Activated CD4-positive, alpha-beta T cell treated with anti-CD3 and anti-CD28 coated beads, Interleukin-2, amount 10 ng/mL, durations not matched to agents 24 days and 14 days (primary cell): ENCODE measurements around the gene ARHGEF26. TPM values are rescaled to one million over a fixed set of nuclear protein-coding genes. Genes with fewer than 3 reads are reported as not detected.

ENCODE experiments used
- DNase-seq: peaks from one replicate; pipeline ENCODE4 v3.0.0; 2022
- H3K27ac Mint-ChIP-seq: one replicate; pipeline ENCODE4 v1.8.0; 2022; ENCODE audit warnings: mild to moderate bottlenecking, mixed read lengths
- H3K27me3 Mint-ChIP-seq: one replicate; pipeline ENCODE4 v1.8.0; 2022; ENCODE audit warnings: mixed read lengths
- H3K36me3 Mint-ChIP-seq: one replicate; pipeline ENCODE4 v1.8.0; 2022; ENCODE audit warnings: low read depth, mild to moderate bottlenecking, mixed read lengths
- H3K4me1 Mint-ChIP-seq: one replicate; pipeline ENCODE4 v1.8.0; 2021; ENCODE audit warnings: mixed read lengths
- H3K4me3 Mint-ChIP-seq: one replicate; pipeline ENCODE4 v1.8.0; 2022; ENCODE audit warnings: mild to moderate bottlenecking, moderate library complexity, mixed read lengths
- H3K9me3 Mint-ChIP-seq: one replicate; pipeline ENCODE4 v1.8.0; 2021; ENCODE audit warnings: mixed read lengths
- intact Hi-C: fragments of 100-400 bp; cut with micrococcal nuclease; formaldehyde crosslinking; loops from one replicate; pipeline ENCODE4 v1.15.1; 2023
- total RNA-seq: library from RNA; stranded (reverse); gene quantifications from 2 replicates; pipeline ENCODE4 v1.2.3, GENCODE V29; 2022

The ARHGEF26 gene
- total RNA-seq, 1 donor from 2014 or later, result 0.12 TPM

GRCh38 chr3:154182975-154183374 lies 61.8 kb downstream of the ARHGEF26 start:
- Mint-ChIP-seq H3K4me1 (no peaks in the 10 kb centered on the region), H3K4me3 (no peak overlapping the region), H3K27me3 (no peaks in the 10 kb centered on the region), H3K9me3 (no peaks in the 10 kb centered on the region), H3K36me3 (no peaks in the 10 kb centered on the region), H3K27ac (no peak overlapping the region)
- intact Hi-C loops, result no loop called here
- DNase-seq, result no peak

- Mint-ChIP-seq H3K4me3 (no peak overlapping the region), H3K27me3 (no peaks in the 10 kb centered on the region), H3K36me3 (no peaks in the 10 kb centered on the region), H3K9me3 (no peaks in the 10 kb centered on the region), H3K4me1 (no peaks in the 10 kb centered on the region), H3K27ac (no peak overlapping the region)
- intact Hi-C loops, result no loop called here
- DNase-seq, result no peak
These were observed 63.4 kb downstream of the ARHGEF26 start for GRCh38 chr3:154184582-154184981.

- no peak overlapping the region for H3K4me3 Mint-ChIP-seq
- no peaks in the 10 kb centered on the region for H3K9me3 Mint-ChIP-seq
- H3K27ac Mint-ChIP-seq, result no peak overlapping the region
- H3K27me3 Mint-ChIP-seq, result no peaks in the 10 kb centered on the region
- no peaks in the 10 kb centered on the region for H3K4me1 Mint-ChIP-seq
- H3K36me3 Mint-ChIP-seq, result no peaks in the 10 kb centered on the region
- no peak for DNase-seq
- intact Hi-C loops, result no loop called here
These were observed 67.2 kb downstream of the ARHGEF26 start for GRCh38 chr3:154188437-154188836.

GRCh38 chr3:154188846-154189245 lies 67.7 kb downstream of the ARHGEF26 start:
- DNase-seq, result no peak
- no peaks in the 10 kb centered on the region for H3K36me3 Mint-ChIP-seq
- H3K9me3 Mint-ChIP-seq, result no peaks in the 10 kb centered on the region
- intact Hi-C loops, result no loop called here
- H3K4me1 Mint-ChIP-seq, result no peaks in the 10 kb centered on the region
- no peaks in the 10 kb centered on the region for H3K27me3 Mint-ChIP-seq
- no peak overlapping the region for H3K4me3 Mint-ChIP-seq
- no peak overlapping the region for H3K27ac Mint-ChIP-seq

GRCh38 chr3:154191520-154191919 lies 70.3 kb downstream of the ARHGEF26 start:
- H3K27me3 Mint-ChIP-seq, result peaks cover 3% of the 10 kb centered on the region
- no peak for DNase-seq
- H3K9me3 Mint-ChIP-seq, result no peaks in the 10 kb centered on the region
- H3K4me1 Mint-ChIP-seq, result no peaks in the 10 kb centered on the region
- no peak overlapping the region for H3K4me3 Mint-ChIP-seq
- intact Hi-C loops, result no loop called here
- no peak overlapping the region for H3K27ac Mint-ChIP-seq
- no peaks in the 10 kb centered on the region for H3K36me3 Mint-ChIP-seq

DNA sequence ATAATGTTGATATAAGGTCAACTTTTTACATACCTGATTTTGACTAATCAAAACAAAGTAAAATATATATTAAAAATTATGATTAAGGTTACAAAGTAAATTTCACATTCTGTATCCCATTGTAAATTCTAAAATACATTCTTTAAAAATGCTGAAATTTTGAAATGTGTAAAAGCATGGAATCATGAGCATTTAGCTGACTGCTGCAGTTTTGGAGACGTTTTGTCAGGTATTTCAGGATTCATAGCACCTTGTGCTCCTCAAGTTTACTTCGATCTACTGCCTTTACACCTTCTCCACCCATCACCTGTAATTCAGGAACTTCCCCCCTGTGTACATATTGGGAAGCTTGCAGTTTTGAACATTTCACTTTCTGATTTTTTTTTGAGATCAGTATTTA lies 71.0 kb downstream of the ARHGEF26 start:
- Mint-ChIP-seq H3K4me1 (no peaks in the 10 kb centered on the region), H3K36me3 (no peaks in the 10 kb centered on the region), H3K27ac (no peak overlapping the region), H3K4me3 (no peak overlapping the region), H3K27me3 (peaks cover 3% of the 10 kb centered on the region), H3K9me3 (no peaks in the 10 kb centered on the region)
- no peak for DNase-seq
- intact Hi-C loops, result no loop called here

DNA sequence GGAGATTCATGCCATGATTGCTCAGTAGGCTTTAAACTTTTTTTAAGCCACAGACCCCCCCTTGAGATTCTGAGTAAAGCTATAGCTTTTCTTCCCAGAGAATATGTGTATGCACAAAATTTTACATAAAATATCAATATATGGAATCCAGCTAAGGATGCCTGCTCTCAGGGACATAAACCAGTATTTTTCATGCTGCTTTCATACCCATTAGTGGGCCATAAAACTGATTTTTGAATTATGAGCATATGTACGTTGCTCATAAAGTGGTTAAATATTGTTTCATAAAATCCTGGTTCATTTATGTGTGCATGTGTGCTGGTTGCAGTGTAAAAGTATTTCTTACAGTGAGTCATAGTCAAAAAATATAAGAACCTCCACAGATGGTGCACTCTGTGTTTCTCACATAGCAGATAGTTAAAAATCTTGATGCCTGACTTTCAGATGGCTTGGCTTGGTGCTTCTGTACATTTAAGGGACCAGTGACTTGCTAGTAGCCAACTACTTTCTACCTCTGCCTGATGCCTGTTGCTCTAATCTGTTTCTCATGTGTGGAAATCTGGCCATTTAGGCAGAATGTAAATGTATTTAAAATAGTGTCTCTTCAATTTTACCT lies 71.9 kb downstream of the ARHGEF26 start:
- no peak overlapping the region for H3K4me3 Mint-ChIP-seq
- H3K9me3 Mint-ChIP-seq, result no peaks in the 10 kb centered on the region
- no peak overlapping the region for H3K27ac Mint-ChIP-seq
- H3K36me3 Mint-ChIP-seq, result no peaks in the 10 kb centered on the region
- peaks cover 3% of the 10 kb centered on the region for H3K27me3 Mint-ChIP-seq
- no peak for DNase-seq
- no peaks in the 10 kb centered on the region for H3K4me1 Mint-ChIP-seq
- intact Hi-C loops, result no loop called here

GRCh38 chr3:154194877-154195276 lies 73.7 kb downstream of the ARHGEF26 start:
- H3K9me3 Mint-ChIP-seq, result peaks cover 5% of the 10 kb centered on the region
- H3K4me1 Mint-ChIP-seq, result no peaks in the 10 kb centered on the region
- no peak overlapping the region for H3K27ac Mint-ChIP-seq
- no peak overlapping the region for H3K4me3 Mint-ChIP-seq
- no peaks in the 10 kb centered on the region for H3K36me3 Mint-ChIP-seq
- DNase-seq, result no peak
- intact Hi-C loops, result no loop called here
- peaks cover 3% of the 10 kb centered on the region for H3K27me3 Mint-ChIP-seq

DNA sequence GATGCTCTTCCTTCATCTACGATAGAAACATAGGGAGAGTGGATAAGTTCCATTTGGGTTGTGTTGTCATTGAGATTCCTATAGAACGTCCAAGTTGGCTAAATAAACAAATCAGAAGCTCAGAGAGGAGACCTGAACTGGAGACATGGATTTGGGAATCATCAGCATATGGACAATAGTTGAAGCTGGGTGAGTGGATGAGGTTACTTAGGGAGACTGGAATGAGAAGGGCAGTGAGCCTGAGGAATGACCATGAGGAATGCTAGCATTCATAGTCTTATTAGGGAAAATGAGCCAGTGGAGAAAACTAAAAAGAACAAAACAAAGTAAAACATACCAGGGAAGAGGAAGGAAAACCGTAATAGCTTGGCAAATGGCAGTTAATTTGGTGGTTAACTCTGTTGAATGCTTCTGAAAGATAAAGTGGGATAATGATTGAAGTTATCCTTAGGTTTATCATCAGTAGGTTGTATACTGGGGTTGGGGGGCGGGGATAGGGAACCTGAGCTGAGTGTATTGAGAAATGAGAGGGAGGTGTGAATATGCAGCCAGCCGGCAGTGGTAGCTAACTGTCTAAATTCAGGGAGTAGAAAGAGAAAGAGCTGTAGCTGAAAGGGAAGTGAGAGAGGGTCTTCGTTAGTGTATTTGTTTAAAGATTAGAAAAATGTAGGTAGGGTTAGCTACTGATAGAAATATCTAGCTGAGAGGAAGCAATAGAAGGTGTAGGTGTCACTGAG lies 74.6 kb downstream of the ARHGEF26 start:
- H3K36me3 Mint-ChIP-seq, result no peaks in the 10 kb centered on the region
- H3K27ac Mint-ChIP-seq, result no peak overlapping the region
- peaks cover 5% of the 10 kb centered on the region for H3K9me3 Mint-ChIP-seq
- DNase-seq, result no peak
- H3K4me1 Mint-ChIP-seq, result no peaks in the 10 kb centered on the region
- H3K4me3 Mint-ChIP-seq, result no peak overlapping the region
- intact Hi-C loops, result no loop called here
- peaks cover 3% of the 10 kb centered on the region for H3K27me3 Mint-ChIP-seq

DNA sequence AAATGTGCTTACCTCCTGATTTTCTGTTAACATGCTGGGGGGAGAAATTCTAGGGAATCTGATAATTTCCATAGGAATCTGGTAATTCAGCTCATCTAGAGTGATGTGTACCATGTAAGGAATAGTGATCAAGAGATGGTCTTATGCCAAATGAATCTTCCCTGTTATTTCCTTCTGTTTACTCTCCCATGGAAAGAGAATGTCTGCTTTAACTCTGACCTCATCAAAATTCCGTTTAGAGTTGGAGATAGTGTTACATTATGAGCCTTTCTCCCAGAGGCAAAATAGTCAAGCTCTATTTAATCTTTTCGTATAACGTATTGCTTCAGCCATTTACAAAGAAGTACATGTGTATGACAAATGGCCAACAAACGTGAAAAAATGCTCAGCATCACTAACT lies 76.6 kb downstream of the ARHGEF26 start:
- no peaks in the 10 kb centered on the region for H3K36me3 Mint-ChIP-seq
- peaks cover 3% of the 10 kb centered on the region for H3K27me3 Mint-ChIP-seq
- H3K4me1 Mint-ChIP-seq, result no peaks in the 10 kb centered on the region
- peaks cover 5% of the 10 kb centered on the region for H3K9me3 Mint-ChIP-seq
- intact Hi-C loops, result no loop called here
- H3K27ac Mint-ChIP-seq, result no peak overlapping the region
- H3K4me3 Mint-ChIP-seq, result no peak overlapping the region
- DNase-seq, result no peak

GRCh38 chr3:154209499-154209898 lies 88.3 kb downstream of the ARHGEF26 start:
- H3K9me3 Mint-ChIP-seq, result no peaks in the 10 kb centered on the region
- intact Hi-C loops, result no loop called here
- H3K36me3 Mint-ChIP-seq, result no peaks in the 10 kb centered on the region
- DNase-seq, result no peak
- H3K4me1 Mint-ChIP-seq, result no peaks in the 10 kb centered on the region
- H3K4me3 Mint-ChIP-seq, result no peak overlapping the region
- no peak overlapping the region for H3K27ac Mint-ChIP-seq
- H3K27me3 Mint-ChIP-seq, result no peaks in the 10 kb centered on the region

DNA sequence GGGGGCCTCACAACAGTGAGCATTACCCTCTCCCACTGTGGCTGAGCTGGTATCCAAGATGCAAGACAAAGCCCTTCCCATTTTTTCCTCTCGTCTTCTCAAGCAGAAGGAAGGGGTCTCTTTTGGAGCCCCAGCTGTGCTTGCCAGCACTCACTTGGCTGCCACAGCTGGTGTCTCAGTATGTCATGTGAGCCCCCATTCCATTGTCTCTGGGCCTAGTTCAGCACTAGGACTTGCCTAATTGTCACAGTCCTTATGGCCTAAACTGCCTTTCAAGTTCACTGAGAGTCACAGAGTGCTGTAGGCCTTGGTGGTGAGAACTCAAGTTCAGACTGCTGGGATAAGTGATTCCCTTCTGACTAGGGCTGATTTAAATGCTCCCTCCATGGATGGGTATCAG lies 89.8 kb downstream of the ARHGEF26 start:
- H3K9me3 Mint-ChIP-seq, result no peaks in the 10 kb centered on the region
- no peak overlapping the region for H3K4me3 Mint-ChIP-seq
- DNase-seq, result no peak
- H3K27ac Mint-ChIP-seq, result no peak overlapping the region
- H3K4me1 Mint-ChIP-seq, result no peaks in the 10 kb centered on the region
- intact Hi-C loops, result no loop called here
- no peaks in the 10 kb centered on the region for H3K36me3 Mint-ChIP-seq
- no peaks in the 10 kb centered on the region for H3K27me3 Mint-ChIP-seq

- Mint-ChIP-seq H3K36me3 (no peaks in the 10 kb centered on the region), H3K9me3 (no peaks in the 10 kb centered on the region), H3K27me3 (no peaks in the 10 kb centered on the region), H3K27ac (no peak overlapping the region), H3K4me3 (no peak overlapping the region), H3K4me1 (no peaks in the 10 kb centered on the region)
- no peak for DNase-seq
- intact Hi-C loops, result no loop called here
These were observed 93.1 kb downstream of the ARHGEF26 start for GRCh38 chr3:154214306-154214705.

GRCh38 chr3:154217671-154218070 lies 96.5 kb downstream of the ARHGEF26 start:
- H3K36me3 Mint-ChIP-seq, result no peaks in the 10 kb centered on the region
- H3K27ac Mint-ChIP-seq, result no peak overlapping the region
- no peaks in the 10 kb centered on the region for H3K4me1 Mint-ChIP-seq
- DNase-seq, result no peak
- H3K9me3 Mint-ChIP-seq, result no peaks in the 10 kb centered on the region
- peaks cover 2% of the 10 kb centered on the region for H3K27me3 Mint-ChIP-seq
- intact Hi-C loops, result no loop called here
- no peak overlapping the region for H3K4me3 Mint-ChIP-seq

GRCh38 chr3:154218728-154219127 lies 97.5 kb downstream of the ARHGEF26 start:
- no peak overlapping the region for H3K27ac Mint-ChIP-seq
- intact Hi-C loops, result no loop called here

More at GRCh38 chr3:154218728-154219127, 97.5 kb downstream of the ARHGEF26 start:
- Mint-ChIP-seq H3K36me3 (no peaks in the 10 kb centered on the region), H3K27me3 (peaks cover 7% of the 10 kb centered on the region), H3K9me3 (no peaks in the 10 kb centered on the region), H3K4me1 (no peaks in the 10 kb centered on the region), H3K4me3 (no peak overlapping the region)
- DNase-seq, result no peak
